PFSK-1 (cell line): ENCODE measurements around the gene CCNB1.

ENCODE experiments used
- FOXP2 ChIP-seq: optimal IDR thresholded peaks from 2 replicates; pipeline ENCODE3; 2011; ENCODE audit warnings: borderline replicate concordance, control low read depth, inconsistent platforms; ENCODE audit not compliant: insufficient read depth; ENCODE audit errors: extremely low read length, extremely low read depth
- POLR2AphosphoS5 ChIP-seq: IDR thresholded peaks from 2 replicates; pipeline ENCODE4 v1.6.1; 2012; ENCODE audit warnings: low read depth, mild to moderate bottlenecking, control low read depth, low read length, moderate library complexity
- TAF1 ChIP-seq: IDR thresholded peaks from 2 replicates; pipeline ENCODE4 v1.6.1; 2012; ENCODE audit warnings: low read length, control low read depth, borderline replicate concordance; ENCODE audit not compliant: insufficient read depth
- TF ChIP-seq, protein P1 (sequence below), 2 experiments: IDR thresholded peaks; 2 replicates each; pipeline versions ENCODE4 v1.6.1 to v1.8.0; 2011 to 2012; ENCODE audit warnings: low read depth in 2 of 2, low read length in 2 of 2, control low read depth in 1 of 2, inconsistent platforms in 1 of 2, mild to moderate bottlenecking in 1 of 2, moderate library complexity in 1 of 2; ENCODE audit not compliant: insufficient read depth in 1 of 2

DNA sequence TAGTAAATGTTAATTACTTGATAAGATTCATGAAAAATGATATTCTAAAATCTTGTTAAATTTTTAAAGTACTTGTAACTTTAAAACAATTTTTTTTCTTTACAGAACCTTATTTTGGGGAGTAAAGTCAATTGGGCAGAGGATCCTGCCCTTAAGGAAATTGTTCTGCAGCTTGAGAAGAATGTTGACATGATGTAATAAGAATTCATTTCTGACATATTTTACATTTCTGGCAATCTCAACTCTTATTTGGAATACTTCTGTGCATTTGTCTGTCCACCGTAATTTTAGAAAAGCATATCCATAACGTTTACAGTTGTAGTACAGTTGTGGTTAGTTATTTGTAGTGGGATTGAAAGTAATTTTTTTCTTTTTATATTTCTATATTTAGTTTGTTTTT is 42.7 kb downstream of the CCNB1 start:
- no peak for TF ChIP-seq TAF1
- no peak for TF ChIP-seq POLR2AphosphoS5
- TF ChIP-seq, protein P1, sequence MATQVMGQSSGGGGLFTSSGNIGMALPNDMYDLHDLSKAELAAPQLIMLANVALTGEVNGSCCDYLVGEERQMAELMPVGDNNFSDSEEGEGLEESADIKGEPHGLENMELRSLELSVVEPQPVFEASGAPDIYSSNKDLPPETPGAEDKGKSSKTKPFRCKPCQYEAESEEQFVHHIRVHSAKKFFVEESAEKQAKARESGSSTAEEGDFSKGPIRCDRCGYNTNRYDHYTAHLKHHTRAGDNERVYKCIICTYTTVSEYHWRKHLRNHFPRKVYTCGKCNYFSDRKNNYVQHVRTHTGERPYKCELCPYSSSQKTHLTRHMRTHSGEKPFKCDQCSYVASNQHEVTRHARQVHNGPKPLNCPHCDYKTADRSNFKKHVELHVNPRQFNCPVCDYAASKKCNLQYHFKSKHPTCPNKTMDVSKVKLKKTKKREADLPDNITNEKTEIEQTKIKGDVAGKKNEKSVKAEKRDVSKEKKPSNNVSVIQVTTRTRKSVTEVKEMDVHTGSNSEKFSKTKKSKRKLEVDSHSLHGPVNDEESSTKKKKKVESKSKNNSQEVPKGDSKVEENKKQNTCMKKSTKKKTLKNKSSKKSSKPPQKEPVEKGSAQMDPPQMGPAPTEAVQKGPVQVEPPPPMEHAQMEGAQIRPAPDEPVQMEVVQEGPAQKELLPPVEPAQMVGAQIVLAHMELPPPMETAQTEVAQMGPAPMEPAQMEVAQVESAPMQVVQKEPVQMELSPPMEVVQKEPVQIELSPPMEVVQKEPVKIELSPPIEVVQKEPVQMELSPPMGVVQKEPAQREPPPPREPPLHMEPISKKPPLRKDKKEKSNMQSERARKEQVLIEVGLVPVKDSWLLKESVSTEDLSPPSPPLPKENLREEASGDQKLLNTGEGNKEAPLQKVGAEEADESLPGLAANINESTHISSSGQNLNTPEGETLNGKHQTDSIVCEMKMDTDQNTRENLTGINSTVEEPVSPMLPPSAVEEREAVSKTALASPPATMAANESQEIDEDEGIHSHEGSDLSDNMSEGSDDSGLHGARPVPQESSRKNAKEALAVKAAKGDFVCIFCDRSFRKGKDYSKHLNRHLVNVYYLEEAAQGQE (IDR thresholded peaks at IDR 0.05; ENCODE audit: insufficient read depth in 1 of 2, low read depth in 2 of 2, low read length in 2 of 2) = no peak
- no peak for TF ChIP-seq FOXP2
